Common myeloid progenitor, CD34-positive (primary cell): Measurements from ENCODE around the gene ADAMTSL2.

Experiments used
- CTCF ChIA-PET: fragments of 350-600 bp; sonication (Branson Sonifier 250); formaldehyde crosslinking; loops from one replicate; lab custom pipeline; 2021; ENCODE audit warnings: antibody characterized with exemption; lab: Charles Lee
- POLR2A ChIA-PET: fragments of 350-600 bp; sonication (Branson Sonifier 250); formaldehyde crosslinking; loops from one replicate; lab custom pipeline; 2021; ENCODE audit warnings: antibody characterized with exemption; lab: Charles Lee
- DNase-seq, 3 donors: peaks; one replicate each; pipeline versions ENCODE4 v3.0.0 to v3.0.0-alpha.2; 2013
- H3K27ac ChIP-seq, 2 experiments: 1 replicate in 1 of 2; 2 replicates in 1 of 2; pipeline ENCODE4 v1.7.0; 2013; ENCODE audit warnings: inconsistent platforms in 2 of 2, low read length in 2 of 2, mild to moderate bottlenecking in 2 of 2, low read depth in 1 of 2, moderate library complexity in 1 of 2; ENCODE audit not compliant: severe bottlenecking in 2 of 2, insufficient read depth in 1 of 2, poor library complexity in 1 of 2
- H3K27me3 ChIP-seq, 5 experiments: replicated peaks in 2 of 5; 1 replicate in 3 of 5; 2 replicates in 2 of 5; pipeline versions ENCODE4 v1.6.1 to v1.7.0; 2013; ENCODE audit warnings: low read length in 4 of 5, mild to moderate bottlenecking in 2 of 5, moderate library complexity in 2 of 5, inconsistent platforms in 1 of 5; ENCODE audit not compliant: insufficient read depth in 5 of 5, control insufficient read depth in 4 of 5
- H3K36me3 ChIP-seq, 4 experiments: 1 replicate in 2 of 4; 2 replicates in 2 of 4; pipeline versions ENCODE4 v1.6.1 to v1.7.0; 2013; ENCODE audit warnings: low read length in 3 of 4, control low read depth in 1 of 4, mild to moderate bottlenecking in 1 of 4; ENCODE audit not compliant: control insufficient read depth in 4 of 4, insufficient read depth in 4 of 4
- H3K4me1 ChIP-seq, 4 experiments: 1 replicate in 3 of 4; 2 replicates in 1 of 4; pipeline versions ENCODE4 v1.6.1 to v1.7.1; 2013; ENCODE audit warnings: low read length in 3 of 4, mild to moderate bottlenecking in 3 of 4, control low read depth in 1 of 4, inconsistent platforms in 1 of 4, moderate library complexity in 1 of 4; ENCODE audit not compliant: control insufficient read depth in 4 of 4, insufficient read depth in 4 of 4; ENCODE audit errors: control extremely low read depth in 1 of 4
- H3K4me3 ChIP-seq, 7 experiments: 1 replicate in 4 of 7; 2 replicates in 3 of 7; pipeline versions ENCODE4 v1.5.1 to v1.7.0; 2013; ENCODE audit warnings: mild to moderate bottlenecking in 7 of 7, low read length in 6 of 7, moderate library complexity in 6 of 7, inconsistent platforms in 2 of 7, low read depth in 2 of 7, control low read depth in 1 of 7; ENCODE audit not compliant: insufficient read depth in 4 of 7, control insufficient read depth in 1 of 7; ENCODE audit errors: extremely low read depth in 1 of 7
- H3K9me3 ChIP-seq, 5 experiments: 1 replicate in 4 of 5; 2 replicates in 1 of 5; pipeline versions ENCODE4 v1.6.1 to v1.7.1; 2013; ENCODE audit warnings: low read length in 4 of 5, mild to moderate bottlenecking in 2 of 5, inconsistent platforms in 1 of 5, low read depth in 1 of 5, moderate library complexity in 1 of 5; ENCODE audit not compliant: control insufficient read depth in 4 of 5, insufficient read depth in 2 of 5; ENCODE audit errors: control extremely low read depth in 1 of 5
- WGBS: methylation state at CpG from one replicate; pipeline ENCODE4 v1.1.5; 2013; ENCODE audit not compliant: insufficient coverage; 5-methylcytosine and 5-hydroxymethylcytosine counted together

ADAMTSL2 gene

GRCh38 chr9:133515615-133516255 is 18.8 kb upstream of the ADAMTSL2 start:
- Histone ChIP-seq H3K4me1 (peaks cover 0 to 5% (median 0%) of the 10 kb centered on the region in 4 experiments), H3K4me3 (no peak overlapping the region), H3K9me3 (no peaks in the 10 kb centered on the region), H3K27ac (no peak overlapping the region), H3K36me3 (no peaks in the 10 kb centered on the region), H3K27me3 (no peaks in the 10 kb centered on the region)
- ChIA-PET POLR2A (no interaction called here), CTCF (interaction anchor here (0.8 kb wide), 1 partner anchor 15 kb away, joined by 3 read pairs; no protein-coding TSS in a partner anchor)
- no peak for DNase-seq
- WGBS: 95% methylated on average over 14 of the region's 17 CpGs

GRCh38 chr9:133516256-133516960 is 18.1 kb upstream of the ADAMTSL2 start:
- H3K36me3 ChIP-seq: no peaks in the 10 kb centered on the region
- ChIA-PET CTCF (interaction anchor here (0.8 kb wide), 1 partner anchor 16 kb away, joined by 3 read pairs; no protein-coding TSS in a partner anchor), POLR2A (no interaction called here)
- 94% methylated on average over 5 of the region's 11 CpGs for WGBS
- H3K4me1 ChIP-seq: peaks cover 0 to 5% (median 0%) of the 10 kb centered on the region in 4 experiments
- no peak for DNase-seq
- H3K27me3 ChIP-seq: no peaks in the 10 kb centered on the region
- H3K27ac ChIP-seq: no peak overlapping the region
- H3K9me3 ChIP-seq: no peaks in the 10 kb centered on the region
- no peak overlapping the region for H3K4me3 ChIP-seq

GRCh38 chr9:133516961-133517350 is 17.5 kb upstream of the ADAMTSL2 start:
- no peaks in the 10 kb centered on the region for H3K27me3 ChIP-seq
- H3K4me1 ChIP-seq: peaks cover 0 to 5% (median 0%) of the 10 kb centered on the region in 4 experiments
- 100% methylated on average over 6 of the region's 9 CpGs for WGBS
- POLR2A ChIA-PET: no interaction called here
- no peaks in the 10 kb centered on the region for H3K9me3 ChIP-seq
- H3K4me3 ChIP-seq: no peak overlapping the region
- no peaks in the 10 kb centered on the region for H3K36me3 ChIP-seq
- CTCF ChIA-PET: no interaction called here
- no peak for DNase-seq
- no peak overlapping the region for H3K27ac ChIP-seq

DNA sequence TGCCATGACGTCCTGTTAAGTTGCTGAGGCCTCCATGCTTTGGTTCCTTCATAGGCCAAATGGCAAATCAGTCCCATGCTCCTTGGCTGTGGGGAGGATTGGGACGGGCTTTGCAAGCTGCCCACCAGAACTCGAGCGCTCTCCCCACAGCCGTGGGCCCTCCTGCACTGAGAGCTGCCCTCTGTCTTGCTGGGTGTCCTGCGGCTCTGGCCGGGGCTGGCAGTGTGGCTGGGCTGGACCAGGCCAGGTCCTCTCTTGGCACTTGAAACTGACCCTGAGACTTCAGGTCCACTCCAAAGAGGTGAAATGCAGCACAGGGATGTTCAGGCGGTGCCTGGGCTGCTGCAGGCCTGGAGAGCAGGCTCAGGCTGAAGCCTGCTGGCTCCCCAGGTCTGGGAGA is 16.8 kb upstream of the ADAMTSL2 start:
- no peaks in the 10 kb centered on the region for H3K27me3 ChIP-seq
- WGBS: 81% methylated on average over 6 of the region's 8 CpGs
- no peak overlapping the region for H3K27ac ChIP-seq
- no peaks in the 10 kb centered on the region for H3K9me3 ChIP-seq
- peaks cover 0 to 5% (median under 1%) of the 10 kb centered on the region in 4 experiments for H3K4me1 ChIP-seq
- no peaks in the 10 kb centered on the region for H3K36me3 ChIP-seq
- ChIA-PET CTCF (no interaction called here), POLR2A (interaction anchor here (1.3 kb wide), 1 partner anchor 12 kb away, joined by 3 read pairs; no protein-coding TSS in a partner anchor)
- DNase-seq: no peak
- no peak overlapping the region for H3K4me3 ChIP-seq

DNA sequence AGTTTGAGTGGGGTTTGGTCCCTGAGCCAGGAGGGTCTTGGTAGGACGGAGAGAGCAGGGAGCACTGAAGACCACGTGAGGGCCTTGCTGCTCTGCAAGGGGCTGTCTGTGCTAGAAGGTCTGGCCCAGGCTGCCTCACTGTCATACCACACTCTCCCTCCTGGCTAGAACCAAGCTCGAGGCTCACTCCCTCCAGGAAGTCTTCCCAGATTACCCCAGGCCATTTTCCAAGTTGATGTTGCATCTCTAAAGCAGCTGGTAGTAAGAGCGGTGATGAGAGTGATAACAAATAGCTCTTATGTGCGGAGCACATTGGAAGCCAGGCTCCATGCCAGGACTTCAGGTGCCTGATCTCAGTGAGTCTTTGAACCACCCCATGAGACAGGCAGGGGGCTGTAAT is 16.3 kb upstream of the ADAMTSL2 start:
- Histone ChIP-seq H3K27me3 (no peaks in the 10 kb centered on the region), H3K27ac (no peak overlapping the region), H3K36me3 (no peaks in the 10 kb centered on the region), H3K4me1 (peaks cover 0 to 5% (median under 1%) of the 10 kb centered on the region in 4 experiments), H3K9me3 (no peaks in the 10 kb centered on the region), H3K4me3 (no peak overlapping the region)
- ChIA-PET POLR2A (interaction anchor here (1.3 kb wide), 1 partner anchor 11 kb away, joined by 3 read pairs; no protein-coding TSS in a partner anchor), CTCF (interaction anchor here (1.4 kb wide), 1 partner anchor 10 kb away, joined by 4 read pairs; no protein-coding TSS in a partner anchor)
- WGBS: 98% methylated on average over 5 of the region's 5 CpGs
- no peak for DNase-seq

GRCh38 chr9:133518706-133519449 is 15.6 kb upstream of the ADAMTSL2 start:
- DNase-seq: no peak
- Histone ChIP-seq H3K36me3 (no peaks in the 10 kb centered on the region), H3K27me3 (no peaks in the 10 kb centered on the region), H3K27ac (no peak overlapping the region), H3K4me3 (no peak overlapping the region), H3K4me1 (peaks cover 0 to 5% (median under 1%) of the 10 kb centered on the region in 4 experiments), H3K9me3 (no peaks in the 10 kb centered on the region)
- POLR2A ChIA-PET: interaction anchor here (1.3 kb wide), 1 partner anchor 10 kb away, joined by 3 read pairs; no protein-coding TSS in a partner anchor
- CTCF ChIA-PET: interaction anchor here (1.4 kb wide), 1 partner anchor 9 kb away, joined by 4 read pairs; no protein-coding TSS in a partner anchor
- 96% methylated on average over 21 of the region's 27 CpGs for WGBS
